ENCODE data around the gene PRAC1. TPM values are rescaled to one million over a fixed set of nuclear protein-coding genes. Genes with fewer than 3 reads are reported as not detected.
A peak's percentile ranks its signal among the peaks of the same experiment; 100 is the strongest.

PRAC1 gene
- total and polyA plus RNA-seq, 2 of the 8 experiments (the other 6 are each of a cell fraction or from before 2014, with no cell fraction given): not detected

DNA sequence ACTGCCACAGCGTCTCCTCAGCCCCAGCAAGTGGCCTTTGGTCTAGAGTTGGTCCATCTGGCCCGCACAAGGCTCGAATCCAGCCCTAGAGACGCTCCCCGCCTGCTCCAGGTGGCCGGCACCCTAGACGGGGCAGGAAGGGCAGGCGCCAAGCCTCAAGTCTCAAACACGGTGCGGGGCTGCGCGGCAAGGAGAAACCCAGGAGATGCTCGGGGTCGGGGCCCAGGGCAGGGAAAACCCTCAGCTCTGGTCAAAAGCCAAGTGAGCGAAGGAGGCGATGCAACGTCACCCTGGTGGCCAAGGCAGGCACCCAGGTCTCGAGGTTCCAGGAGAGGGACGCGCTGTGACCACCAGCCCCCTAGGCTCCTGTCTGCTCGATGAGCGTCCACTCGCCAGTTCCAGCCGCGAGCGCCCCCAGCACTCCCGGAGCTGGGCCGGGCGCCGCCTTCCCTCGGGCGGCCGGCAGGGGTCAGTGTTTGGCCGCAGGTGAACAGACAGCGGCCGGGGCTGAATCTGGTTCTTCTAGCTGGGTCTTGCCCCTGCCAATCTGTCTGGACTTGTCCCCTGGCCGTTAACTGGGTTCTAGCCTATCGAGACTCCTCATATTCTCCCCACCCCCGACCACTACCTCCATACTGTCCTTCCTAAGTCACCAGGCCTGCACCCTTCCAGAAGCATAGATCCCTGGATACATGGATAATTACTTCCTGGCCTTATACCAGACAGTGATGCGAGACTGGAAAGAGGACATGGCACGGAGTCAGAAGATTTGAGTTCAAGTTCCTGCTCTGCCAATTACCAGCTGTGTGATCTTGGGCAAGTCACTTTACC is 44.0 kb downstream of the PRAC1 start (continued):
- TF ChIP-seq HDAC2 (IDR thresholded peaks at IDR 0.05; ENCODE audit: borderline replicate concordance in 1 of 2, low read depth in 2 of 2, low read length in 2 of 2): no peak
- no peak for TF ChIP-seq KDM5A (IDR thresholded peaks at IDR 0.05; ENCODE audit: low read length)
- peak; percentile 24; the same call in 1 of the 2 replicates for TF ChIP-seq RFX5 (IDR thresholded peaks at IDR 0.05; ENCODE audit: borderline replicate concordance, low read depth, low read length)
- peak; percentile 67 for TF ChIP-seq ASH2L (IDR thresholded peaks at IDR 0.05; ENCODE audit: low read length)
- TF ChIP-seq KDM4A (IDR thresholded peaks at IDR 0.05; ENCODE audit: low read depth, low read length, severe bottlenecking): peak; percentile 91
- peak; percentile 95 to 98 for TF ChIP-seq RAD21 (IDR thresholded peaks at IDR 0.05 in 1 of 2, conservative IDR thresholded peaks at IDR 0.05 in 1 of 2; ENCODE audit: low read depth in 2 of 2, low read length in 2 of 2)
- TF ChIP-seq TEAD4 (IDR thresholded peaks at IDR 0.05; ENCODE audit: low read depth, low read length): no peak
